GM23248 (cell line): Measurements from ENCODE around the gene OR2AG2.
"Not testable (repeated sequence)": the region's sequence is repeated elsewhere in the genome, so short reads cannot be mapped to it uniquely, and the experiment has no call there.

Experiments
- EZH2 ChIP-seq: fragments of 200-600 bp; sonication (generic); IDR thresholded peaks from 2 replicates; pipeline ENCODE4 v1.6.1; 2018; ENCODE audit warnings: antibody characterized with exemption, mild to moderate bottlenecking; ENCODE audit not compliant: insufficient read depth, poor library complexity, severe bottlenecking
- EZH2phosphoT487 ChIP-seq: fragments of 200-600 bp; sonication (generic); IDR thresholded peaks from 2 replicates; pipeline ENCODE4 v1.6.1; 2018; ENCODE audit warnings: antibody characterized with exemption, moderate library complexity, mild to moderate bottlenecking, low read depth; ENCODE audit not compliant: insufficient read depth

GRCh38 chr11:6801075-6801474, 29.3 kb upstream of the OR2AG2 start:
- TF ChIP-seq EZH2, EZH2phosphoT487: not testable (repeated sequence)
